ENCODE measurements around the gene LTB.
"Not testable (repeated sequence)": the region's sequence is repeated elsewhere in the genome, so short reads cannot be mapped to it uniquely, and the experiment has no call there.

LTB gene

DNA sequence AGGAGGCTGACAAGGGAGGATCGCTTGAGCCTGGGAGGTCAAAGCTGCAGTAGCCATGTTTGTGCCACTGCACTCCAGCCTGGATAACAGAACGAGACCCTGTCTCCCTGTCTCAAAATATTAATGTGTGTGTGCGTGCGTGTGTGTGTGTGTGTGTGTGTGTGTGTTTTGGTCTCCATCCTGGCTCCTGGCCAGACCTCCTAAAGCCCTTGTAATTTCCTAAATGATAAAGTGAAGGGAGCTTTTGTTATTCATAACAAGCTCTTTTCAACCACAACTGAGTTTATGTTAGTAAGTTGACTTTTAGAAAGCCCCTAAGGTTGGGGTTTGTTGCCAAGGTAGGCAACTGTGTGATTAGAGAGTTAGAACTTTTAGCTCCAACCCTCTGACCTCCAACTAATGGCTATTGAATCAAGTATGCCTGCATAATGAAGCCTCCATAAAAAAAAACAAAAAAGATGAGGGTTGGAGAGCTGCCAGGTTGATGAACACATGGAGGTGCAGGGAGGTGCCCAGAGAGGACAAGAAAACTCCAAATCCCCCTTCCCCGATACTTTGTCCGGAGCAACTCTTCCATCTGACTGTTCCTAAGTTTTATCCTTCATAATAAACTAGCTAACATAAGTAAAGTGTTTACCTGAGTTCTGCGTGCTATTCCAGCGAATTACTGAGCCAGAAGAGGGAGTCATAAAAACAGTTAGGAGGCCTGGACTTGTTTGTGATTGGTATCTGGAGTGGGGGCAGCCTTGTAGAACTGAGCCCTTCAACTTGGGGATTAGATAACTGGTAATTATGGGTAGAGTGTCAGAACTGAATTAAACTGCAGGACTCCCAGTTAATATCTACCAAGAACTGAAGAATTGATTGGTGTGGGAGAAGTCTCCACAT, 27.5 kb upstream of the LTB start:
- no peak for DNase-seq (ENCODE audit: low read depth in 2 of 2, low spot score in 1 of 2)

DNA sequence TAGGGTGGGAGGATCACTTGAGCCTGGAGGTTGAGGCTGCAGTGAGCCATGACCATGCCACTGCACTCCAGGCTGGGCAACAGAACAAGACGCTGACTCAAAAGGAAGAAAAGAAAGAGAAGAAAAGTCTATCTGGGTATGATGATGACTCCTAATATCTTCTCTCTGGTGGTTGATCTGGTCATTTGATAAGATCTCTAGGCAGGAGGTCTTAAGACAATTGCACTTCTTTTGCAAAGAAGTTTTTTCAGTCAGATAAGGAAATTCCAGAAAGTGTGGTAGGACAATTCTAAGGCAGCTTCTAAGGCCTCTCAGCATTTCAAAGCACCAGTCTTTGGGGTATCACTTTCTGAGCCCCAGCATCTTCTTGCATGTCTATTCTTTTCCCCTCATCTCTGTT, 25.1 kb upstream of the LTB start:
- DNase-seq (ENCODE audit: low read depth in 2 of 2, low spot score in 1 of 2): no peak

DNA sequence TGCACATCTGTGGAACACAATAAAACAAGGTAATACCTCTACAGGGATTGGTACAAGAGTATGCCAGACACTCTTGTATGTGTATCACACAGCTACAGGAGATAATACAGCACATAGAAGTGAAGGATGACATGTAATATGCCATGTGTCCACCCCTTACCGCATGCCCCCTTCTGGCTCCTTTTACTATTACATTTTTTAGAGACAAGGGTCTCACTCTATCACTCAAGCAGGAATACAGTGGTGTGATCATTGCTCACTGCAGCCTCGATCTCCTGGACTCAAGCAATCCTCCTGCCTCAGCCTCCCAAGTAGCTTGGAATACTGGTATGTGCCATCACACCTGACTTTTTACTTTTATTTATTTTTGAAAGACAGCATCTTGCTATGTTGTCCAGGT, 14.8 kb upstream of the LTB start:
- DNase-seq (ENCODE audit: low read depth in 2 of 2, low spot score in 1 of 2): no peak

DNA sequence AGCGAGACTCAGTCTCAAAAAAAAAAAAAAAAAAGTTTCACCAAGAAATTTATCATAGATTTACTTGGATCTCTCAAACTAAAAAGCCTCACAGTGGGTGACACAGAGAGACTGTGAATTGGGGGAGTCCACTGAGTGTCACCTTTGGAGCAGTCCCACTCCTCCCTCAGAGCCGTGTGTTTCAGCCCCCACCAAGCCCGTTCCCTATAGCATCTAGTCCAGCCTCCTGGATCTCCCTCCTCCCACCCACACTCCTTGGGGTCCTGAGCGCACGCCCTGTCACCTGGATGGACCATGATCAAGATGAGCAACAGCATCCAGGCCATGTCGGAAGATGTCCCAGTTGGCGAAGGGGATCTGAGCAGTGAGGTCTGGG, 10.2 kb upstream of the LTB start:
- no peak for DNase-seq (ENCODE audit: low read depth in 2 of 2, low spot score in 1 of 2)

DNA sequence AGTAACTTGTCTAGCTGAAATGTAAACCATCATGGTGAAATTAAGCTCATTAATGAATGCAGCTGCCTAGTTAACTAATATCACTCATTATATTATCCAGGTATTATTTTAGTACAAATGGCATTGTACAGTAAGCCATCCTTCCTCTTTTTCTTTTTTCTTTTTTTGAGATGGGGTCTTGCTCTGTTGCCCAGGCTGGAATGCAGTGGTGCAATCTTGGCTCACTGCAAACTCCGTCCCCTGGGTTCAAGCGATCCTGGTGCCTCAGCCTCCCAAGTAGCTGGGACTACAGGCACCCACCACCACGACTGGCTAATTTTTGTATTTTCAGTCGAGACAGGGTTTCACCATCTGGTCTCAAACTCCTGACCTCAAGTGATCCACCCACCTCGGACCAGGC, 8.5 kb upstream of the LTB start:
- not testable (repeated sequence) for DNase-seq (ENCODE audit: low read depth in 2 of 2, low spot score in 1 of 2)

DNA sequence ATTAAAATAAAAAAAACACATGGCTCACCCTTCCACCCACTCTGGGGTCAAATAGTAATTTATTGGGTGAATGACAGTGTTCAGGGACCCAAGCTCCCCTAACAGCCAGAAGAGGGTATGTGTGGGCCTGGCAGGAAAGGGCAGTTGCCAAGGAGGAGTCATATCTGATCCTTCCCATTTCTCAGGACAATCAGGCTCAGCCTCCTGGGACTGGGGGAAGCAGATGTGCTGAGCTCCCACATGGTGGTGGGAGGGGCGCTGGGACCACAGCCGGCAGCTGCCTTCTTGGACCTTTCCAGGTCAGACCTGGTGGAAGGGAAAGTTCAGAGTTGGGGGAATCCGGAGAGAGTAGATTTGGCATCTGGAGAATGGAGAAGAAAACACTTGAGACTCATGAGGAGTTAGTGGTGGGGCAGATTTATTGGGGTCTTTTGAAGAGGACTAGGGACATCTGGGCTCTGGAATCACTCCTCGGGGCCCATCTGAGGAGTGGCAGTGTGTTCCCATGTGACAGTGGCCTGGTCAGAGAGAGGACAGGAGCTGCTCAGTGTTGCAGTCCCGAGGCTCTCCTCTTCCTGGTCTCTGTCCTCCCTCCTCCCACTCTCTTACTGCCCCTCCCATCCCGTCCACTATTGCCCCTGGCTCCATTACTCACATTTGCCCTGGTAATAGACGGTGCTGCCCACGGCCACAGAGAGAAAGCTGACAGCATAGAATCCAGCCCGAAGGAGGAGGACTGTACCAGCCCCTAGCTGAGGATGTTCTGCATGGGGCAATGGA, 6.8 kb upstream of the LTB start:
- no peak for DNase-seq (ENCODE audit: low read depth in 2 of 2, low spot score in 1 of 2)

DNA sequence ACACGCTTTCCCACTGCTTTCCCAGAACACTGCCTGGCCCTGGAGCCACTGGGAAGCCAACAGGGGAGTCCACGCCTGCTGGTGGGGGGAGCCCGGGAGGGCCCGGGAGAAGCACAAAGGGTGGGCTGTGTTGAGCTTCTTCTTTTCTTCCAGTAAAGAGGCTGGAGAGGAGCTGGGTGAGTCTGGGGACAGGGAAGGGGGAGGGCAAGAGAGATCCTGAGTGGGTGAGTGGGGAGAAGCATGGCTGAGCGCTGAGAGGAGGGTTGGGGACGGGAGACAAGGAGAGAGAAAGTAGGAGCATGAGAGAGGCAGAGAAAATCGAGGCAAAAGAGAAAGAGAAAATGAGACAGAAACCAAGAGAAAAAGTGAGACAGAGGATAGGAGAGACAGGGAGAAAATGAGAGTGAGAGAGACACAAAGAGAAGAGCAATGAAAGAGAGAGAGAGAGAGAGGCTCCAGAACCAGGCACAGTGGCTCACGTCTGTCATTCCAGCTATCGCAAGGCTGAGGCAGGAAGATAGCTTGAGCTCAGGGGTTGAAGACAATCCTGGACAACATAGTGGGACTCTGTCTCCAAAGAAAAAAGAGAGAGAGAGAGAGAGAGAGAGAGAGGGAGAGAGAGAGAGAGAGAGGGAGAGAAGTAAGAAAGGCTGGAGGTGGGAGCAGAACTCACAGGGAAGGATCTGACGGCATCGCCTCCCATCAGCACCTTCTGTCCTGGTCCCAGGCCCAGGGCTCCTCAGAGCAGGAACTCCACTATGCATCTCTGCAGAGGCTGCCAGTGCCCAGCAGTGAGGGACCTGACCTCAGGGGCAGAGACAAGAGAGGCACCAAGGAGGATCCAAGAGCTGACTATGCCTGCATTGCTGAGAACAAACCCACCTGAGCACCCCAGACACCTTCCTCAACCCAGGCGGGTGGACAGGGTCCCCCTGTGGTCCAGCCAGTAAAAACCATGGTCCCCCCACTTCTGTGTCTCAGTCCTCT, 5.9 kb upstream of the LTB start:
- DNase-seq (ENCODE audit: low read depth in 2 of 2, low spot score in 1 of 2): no peak

DNA sequence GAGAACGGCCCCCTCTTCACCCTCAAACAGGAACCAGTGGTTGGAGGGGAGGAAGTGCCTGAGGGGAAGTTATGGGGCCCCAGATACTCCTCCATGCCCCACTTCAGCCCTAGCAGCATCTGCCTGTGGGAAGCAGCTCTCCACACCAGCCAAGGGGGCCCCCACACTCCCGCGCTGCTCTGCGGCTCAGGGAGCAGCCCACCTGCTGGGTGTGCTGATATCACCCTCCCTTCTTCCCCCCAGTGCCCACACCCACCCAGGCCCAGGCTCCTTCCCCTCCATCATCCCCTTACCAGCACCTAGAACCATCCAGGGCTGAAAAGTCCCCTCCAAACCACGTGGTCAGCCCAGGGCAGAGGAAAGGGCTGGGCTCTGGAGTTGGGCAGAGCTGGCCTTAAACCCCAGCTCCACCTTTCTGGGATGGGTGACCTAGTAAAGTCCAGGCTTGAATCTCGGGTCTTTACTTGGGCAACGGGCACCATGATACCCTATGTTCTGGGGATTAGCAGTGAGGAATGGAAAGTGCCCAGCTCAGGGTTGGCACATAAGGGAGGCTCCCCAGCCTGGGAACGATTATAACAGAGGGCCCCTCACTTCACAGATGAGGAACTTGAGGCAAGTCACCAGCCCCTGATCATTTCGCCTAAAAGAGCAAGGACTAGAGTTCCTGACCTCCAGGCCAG, 4.5 kb upstream of the LTB start:
- no peak for DNase-seq (ENCODE audit: low read depth in 2 of 2, low spot score in 1 of 2)

DNA sequence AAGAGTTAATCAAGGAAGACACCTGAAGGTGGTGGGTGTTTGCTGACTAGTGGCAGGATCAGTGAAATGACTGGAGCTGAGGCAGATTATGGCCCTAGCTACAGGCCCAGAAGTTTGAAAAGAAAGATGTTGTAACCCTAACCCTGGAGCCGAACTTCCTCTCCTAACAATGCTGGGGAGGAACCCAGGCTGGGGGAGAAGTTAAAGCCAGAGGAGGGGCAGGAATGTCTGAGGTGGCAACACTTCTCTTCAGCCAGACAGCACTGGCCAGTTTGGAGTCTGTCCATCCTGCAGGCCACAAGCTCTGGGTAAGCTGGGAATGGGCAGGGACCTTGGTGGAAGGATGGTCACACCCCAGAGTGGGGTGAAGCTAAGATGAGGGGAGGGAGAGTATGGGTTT, 3.8 kb upstream of the LTB start, which contains the start of gene LST1:
Gene LST1 (plus strand): TSS at position 270 of the 400 bp plus-strand sequence. CDS start 1,023 bp downstream, outside the sequence.
- no peak for DNase-seq (ENCODE audit: low read depth in 2 of 2, low spot score in 1 of 2)

DNA sequence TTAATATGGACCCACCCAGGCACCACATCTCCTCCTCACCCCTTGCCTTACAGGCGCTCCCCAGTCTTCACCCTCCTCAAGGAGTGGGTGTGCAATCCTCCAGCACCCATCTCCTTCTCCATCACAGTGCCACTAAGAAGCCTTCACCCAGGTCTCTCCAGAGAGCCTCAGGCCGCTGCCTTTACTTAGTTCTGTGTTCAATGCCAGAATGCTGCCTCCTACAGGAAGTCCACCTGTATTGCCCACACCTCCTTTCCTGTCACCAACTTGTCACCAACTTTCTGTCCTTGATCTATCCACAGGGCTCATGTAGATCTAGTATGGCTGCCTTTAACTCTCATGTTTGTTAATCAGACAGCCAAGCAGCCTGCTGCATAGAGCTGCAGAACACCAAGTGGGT, 3.3 kb upstream of the LTB start:
- no peak for DNase-seq (ENCODE audit: low read depth in 2 of 2, low spot score in 1 of 2)

DNA sequence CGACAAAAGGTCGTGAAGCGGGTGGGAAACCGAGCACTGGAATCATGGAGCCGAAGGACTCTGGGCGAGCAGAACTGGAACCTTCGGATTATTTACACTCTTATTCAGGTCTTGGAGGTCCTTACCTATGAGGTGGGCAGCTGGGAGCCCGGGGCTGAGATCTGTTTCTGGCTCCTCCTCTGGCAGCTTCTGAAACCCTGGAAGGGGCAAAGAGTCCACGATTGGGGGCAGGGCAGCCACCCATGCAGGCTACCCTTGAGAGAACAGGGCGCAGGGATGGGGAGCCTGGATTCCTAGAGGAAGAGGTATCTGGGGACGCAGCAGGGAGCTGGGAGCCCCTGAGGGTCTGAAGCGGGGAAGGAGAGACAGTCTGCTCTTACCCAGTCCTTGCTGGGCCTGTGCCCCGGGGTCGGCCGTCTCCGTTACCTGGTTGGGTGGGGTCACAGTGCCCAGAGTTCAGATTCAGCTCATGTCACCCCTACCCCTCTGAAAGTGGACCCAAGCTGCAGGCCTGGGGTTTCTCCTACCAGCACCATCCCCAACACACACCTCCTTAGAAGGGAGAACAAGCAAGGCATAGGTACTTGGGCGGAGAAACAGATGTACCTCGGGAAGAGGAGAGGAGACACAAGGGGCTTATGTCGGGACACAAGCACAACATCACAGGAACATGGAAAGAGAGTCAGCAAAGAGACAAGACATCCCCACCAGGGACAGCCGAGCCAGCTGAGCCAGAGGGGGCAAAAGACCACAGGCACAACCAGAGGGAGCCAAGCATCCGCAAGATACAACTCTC, 592 bp downstream of the LTB start:
- DNase-seq (ENCODE audit: low read depth in 2 of 2, low spot score in 1 of 2): no peak

DNA sequence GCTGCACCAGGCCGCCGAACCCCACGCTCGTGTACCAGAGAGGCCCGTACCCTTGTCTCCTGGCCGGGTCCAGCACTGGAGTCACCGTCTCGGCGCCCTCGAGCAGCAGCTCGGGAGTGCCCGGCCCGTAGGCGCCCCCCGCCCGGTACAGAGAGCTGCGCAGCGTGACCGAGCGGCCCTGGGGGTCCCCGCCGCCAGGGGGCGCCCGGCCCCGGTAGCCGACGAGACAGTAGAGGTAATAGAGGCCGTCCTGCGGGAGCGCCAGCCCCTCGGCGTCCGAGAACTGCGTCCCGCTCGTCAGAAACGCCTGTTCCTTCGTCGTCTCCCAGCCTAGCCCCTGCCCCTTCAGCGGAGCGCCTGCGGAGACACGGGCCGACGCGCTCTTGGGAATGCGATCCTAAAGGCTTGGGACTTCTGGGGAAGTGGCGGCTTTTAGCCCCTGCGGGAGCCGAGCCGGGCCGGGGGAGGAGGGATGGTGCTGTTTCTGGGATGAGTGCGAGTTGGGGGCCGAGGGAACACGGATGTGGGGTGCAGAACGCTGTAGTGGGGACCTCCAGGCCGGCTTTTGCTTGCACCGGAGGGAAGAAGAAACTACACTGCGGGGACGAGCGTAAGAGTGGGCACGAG, 1.3 kb downstream of the LTB start:
- peak; percentile 81 to 83 for DNase-seq (ENCODE audit: low read depth in 2 of 2, low spot score in 1 of 2)

DNA sequence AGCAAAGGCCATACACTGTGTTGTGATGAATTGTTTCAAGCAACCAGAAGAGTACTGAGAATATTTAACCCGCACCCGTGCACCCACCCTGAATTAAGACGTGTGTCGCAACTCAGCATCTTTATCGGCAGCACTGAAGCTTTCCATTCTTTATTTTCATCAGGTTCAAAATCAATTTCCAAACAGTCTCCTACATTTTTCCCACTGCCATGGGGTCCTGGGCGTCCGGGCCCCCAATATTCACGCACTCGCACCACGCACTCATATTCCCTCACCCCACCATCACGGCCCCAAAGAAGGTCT, 1.8 kb downstream of the LTB start:
- DNase-seq (ENCODE audit: low read depth in 2 of 2, low spot score in 1 of 2): no peak

DNA sequence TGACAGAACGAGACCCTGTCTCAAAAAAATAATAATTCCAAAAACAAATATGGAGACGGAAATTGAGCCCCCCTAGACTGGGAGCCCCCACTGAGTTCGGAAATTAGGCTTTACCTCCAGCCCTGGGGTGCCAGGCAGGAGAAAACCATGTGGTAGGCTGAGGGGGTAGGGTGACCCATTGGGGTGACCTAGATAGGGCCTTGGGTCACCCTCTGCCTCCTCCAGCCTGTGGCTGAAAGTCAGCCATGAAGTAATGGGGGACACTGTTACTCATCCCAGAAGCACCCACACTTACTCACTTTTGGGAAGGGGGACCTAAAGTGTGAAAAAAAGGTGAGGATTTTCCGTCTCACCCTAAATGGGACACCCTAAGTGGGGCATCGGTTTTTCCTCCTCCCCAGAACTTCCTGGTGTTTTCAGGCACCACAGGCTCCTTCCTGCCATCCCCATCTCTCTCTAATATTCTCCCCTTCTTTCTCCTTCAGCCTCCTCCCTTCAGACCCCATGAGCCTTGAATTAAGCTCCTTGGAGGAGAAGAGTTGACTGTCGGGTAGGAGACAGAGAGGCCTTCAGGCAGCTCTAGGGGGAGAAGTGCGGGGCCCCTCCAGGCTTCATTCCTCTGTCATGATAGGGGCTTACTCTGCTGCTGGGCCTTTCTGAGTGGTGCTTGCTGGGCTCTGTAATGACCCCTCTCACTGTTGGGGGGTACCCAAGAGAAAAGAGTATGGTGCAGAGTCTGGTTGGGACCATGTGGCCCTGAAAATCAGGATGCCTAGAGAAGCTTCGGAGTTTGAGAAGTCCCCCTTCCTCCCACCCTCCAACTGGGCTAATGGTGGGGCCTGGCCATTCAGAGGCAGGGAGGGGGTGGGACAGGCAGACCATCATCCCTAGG, 2.4 kb downstream of the LTB start:
- no peak for DNase-seq (ENCODE audit: low read depth in 2 of 2, low spot score in 1 of 2)

DNA sequence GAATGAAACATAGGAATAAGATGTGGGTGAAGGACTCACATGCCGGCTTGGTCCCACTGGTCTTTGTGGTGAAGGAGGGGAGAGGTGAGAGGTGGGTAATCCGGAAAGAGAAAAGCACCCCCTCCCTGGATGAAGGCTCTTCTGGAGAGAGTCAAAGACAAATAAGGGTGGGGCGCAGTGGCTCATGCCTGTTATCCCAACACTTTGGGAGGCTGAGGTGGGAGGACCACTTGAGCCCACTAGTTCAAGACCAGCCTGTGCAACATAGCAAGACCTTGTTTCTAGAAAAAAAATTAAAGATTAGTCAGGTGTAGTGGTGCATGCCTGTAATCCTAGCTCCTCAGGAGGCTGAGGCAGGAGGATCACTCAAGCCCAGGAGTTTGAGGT, 3.1 kb downstream of the LTB start:
- DNase-seq (ENCODE audit: low read depth in 2 of 2, low spot score in 1 of 2): no peak

DNA sequence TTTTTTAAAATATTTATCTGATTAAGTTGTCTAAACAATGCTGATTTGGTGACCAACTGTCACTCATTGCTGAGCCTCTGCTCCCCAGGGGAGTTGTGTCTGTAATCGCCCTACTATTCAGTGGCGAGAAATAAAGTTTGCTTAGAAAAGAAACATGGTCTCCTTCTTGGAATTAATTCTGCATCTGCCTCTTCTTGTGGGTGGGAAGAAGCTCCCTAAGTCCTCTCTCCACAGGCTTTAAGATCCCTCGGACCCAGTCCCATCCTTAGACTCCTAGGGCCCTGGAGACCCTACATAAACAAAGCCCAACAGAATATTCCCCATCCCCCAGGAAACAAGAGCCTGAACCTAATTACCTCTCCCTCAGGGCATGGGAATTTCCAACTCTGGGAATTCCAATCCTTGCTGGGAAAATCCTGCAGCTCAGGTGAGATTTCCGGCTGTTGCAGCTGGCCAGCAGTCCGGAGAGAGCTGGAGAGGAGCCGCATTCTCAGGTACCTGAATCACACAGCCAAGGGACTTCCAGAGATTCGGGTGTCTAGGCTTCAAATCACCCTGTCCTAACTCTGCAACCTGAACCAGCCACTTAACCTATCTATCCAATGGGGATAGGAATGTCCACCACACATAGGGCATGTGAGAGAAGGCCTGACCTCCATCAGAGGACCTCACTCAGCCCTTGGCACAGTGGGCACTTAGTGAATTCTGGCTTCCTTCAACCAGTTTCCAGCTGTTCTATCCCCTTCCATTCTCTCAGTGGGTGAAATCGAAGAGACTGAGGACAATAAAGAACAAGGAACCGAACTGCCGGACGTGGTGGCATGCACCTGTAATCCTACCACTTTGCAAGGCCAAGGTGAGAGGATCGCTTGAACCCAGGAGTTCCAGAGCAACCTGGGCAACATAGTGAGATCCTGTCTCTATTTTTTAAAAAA, 3.8 kb downstream of the LTB start:
- DNase-seq (ENCODE audit: low read depth in 2 of 2, low spot score in 1 of 2): no peak

DNA sequence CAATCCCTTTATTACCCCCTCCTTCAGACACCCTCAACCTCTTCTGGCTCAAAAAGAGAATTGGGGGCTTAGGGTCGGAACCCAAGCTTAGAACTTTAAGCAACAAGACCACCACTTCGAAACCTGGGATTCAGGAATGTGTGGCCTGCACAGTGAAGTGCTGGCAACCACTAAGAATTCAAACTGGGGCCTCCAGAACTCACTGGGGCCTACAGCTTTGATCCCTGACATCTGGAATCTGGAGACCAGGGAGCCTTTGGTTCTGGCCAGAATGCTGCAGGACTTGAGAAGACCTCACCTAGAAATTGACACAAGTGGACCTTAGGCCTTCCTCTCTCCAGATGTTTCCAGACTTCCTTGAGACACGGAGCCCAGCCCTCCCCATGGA, 4.7 kb downstream of the LTB start:
- no peak for DNase-seq (ENCODE audit: low read depth in 2 of 2, low spot score in 1 of 2)

Measured in stimulated activated CD8-positive, alpha-beta memory T cell treated with anti-CD3 and anti-CD28 coated beads, Interleukin-4, amount 100 ng/mL, for 1 hour (primary cell).